Omental fat pad (tissue), 4 donors: ENCODE results near the gene AMIGO3. TPM values are rescaled to one million over a fixed set of nuclear protein-coding genes. Genes with fewer than 3 reads are reported as not detected.

Source experiments
- ATAC-seq: fragments of 150-250 bp; one replicate; pipeline ENCODE4 v1.9.1; 2016; ENCODE audit warnings: mild to moderate bottlenecking, moderate library complexity; ENCODE audit not compliant: low FRiP score
- DNase-seq: peaks from one replicate; pipeline ENCODE4 v3.0.0-alpha.2; 2019; ENCODE audit warnings: low spot score
- total RNA-seq, 4 donors: library from RNA; depleted of rRNA; stranded (reverse); fragments of >200 nt; gene quantifications; one replicate each; pipeline ENCODE4 v1.1.0, GENCODE V29; 2016
- TF ChIP-seq, protein P1 (sequence below), 3 donors: fragments of 450-650 bp; IDR thresholded peaks; one replicate each; pipeline ENCODE4 v1.5.1; 2016 to 2017; ENCODE audit warnings: antibody characterized with exemption in 3 of 3, mild to moderate bottlenecking in 3 of 3, moderate library complexity in 2 of 3

AMIGO3 gene
- total RNA-seq, 4 donors from 2014 or later, result 0.82 to 2.9 (median 2.3) TPM

DNA sequence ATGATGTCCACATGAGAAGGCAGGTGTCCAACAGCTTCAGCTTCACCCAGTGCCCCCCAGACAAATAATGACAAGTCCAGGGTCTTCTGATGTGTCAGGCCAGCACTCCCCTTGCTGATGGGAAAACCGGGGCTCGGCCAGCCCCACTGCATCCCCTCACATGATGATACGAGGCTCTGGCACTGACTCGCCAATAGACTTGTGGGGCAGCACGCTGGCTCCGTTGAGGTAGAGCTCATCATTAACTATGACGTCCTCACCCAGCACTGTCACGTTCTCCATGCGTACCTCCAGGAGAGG is 2.1 kb upstream of the AMIGO3 start:
- no peak for DNase-seq
- ATAC-seq, result no peak

DNA sequence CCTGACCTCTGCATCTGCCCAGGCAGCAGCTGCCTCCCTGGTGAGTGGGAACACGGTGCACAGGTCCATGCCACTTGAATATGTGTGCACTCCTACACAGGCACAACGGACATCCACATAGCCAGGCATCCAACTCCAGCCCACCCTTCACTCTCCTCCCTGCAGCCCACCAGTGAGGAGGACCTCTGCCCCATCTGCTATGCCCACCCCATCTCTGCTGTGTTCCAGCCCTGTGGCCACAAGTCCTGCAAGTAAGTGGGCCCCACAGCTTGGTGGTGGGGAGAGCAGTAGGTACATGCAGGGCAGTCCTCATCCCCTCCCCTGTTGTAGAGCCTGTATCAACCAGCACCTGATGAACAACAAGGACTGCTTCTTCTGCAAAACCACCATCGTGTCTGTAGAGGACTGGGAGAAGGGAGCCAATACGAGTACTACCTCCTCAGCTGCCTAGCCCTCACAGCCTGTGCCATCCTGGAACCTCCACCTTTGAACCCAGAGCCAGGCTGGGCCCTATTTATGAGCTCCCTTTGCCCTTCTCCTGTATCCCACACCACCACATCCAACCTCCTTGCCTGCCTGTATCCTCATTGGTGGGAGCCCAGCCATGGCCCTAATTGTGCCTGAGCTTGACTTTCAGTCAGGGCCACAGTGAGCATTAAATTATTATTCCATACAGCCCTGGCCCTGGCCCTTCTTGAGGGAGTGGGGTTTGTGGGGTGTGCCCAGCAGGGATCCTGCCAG is 1.5 kb upstream of the AMIGO3 start:
- no peak for ATAC-seq
- no peak for DNase-seq
- TF ChIP-seq, protein P1, sequence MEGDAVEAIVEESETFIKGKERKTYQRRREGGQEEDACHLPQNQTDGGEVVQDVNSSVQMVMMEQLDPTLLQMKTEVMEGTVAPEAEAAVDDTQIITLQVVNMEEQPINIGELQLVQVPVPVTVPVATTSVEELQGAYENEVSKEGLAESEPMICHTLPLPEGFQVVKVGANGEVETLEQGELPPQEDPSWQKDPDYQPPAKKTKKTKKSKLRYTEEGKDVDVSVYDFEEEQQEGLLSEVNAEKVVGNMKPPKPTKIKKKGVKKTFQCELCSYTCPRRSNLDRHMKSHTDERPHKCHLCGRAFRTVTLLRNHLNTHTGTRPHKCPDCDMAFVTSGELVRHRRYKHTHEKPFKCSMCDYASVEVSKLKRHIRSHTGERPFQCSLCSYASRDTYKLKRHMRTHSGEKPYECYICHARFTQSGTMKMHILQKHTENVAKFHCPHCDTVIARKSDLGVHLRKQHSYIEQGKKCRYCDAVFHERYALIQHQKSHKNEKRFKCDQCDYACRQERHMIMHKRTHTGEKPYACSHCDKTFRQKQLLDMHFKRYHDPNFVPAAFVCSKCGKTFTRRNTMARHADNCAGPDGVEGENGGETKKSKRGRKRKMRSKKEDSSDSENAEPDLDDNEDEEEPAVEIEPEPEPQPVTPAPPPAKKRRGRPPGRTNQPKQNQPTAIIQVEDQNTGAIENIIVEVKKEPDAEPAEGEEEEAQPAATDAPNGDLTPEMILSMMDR (IDR thresholded peaks at IDR 0.05), result no peak

More for the DNA sequence above, 2.1 kb upstream of the AMIGO3 start:
- TF ChIP-seq, protein P1 (IDR thresholded peaks at IDR 0.05), result no peak

DNA sequence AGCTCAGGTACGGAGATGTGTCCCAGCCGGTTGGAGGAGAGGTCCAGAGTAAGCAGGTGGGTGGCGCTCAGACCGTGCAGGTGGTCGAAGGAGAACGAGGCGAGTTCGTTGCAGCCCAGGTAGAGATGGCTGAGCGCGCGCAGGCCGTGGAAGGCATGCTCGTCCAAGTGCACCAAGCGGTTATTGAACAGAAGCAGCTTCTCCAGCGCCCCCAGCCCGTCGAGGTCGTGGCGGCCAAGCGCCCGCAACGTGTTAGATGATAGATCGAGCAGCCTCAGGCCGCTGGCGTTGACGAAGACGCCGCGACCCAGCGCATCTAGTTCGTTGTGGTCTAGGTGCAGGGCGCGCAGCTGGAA is 648 bp downstream of the AMIGO3 start:
- ATAC-seq, result no peak
- TF ChIP-seq, protein P1 (IDR thresholded peaks at IDR 0.05), result no peak
- no peak for DNase-seq

DNA sequence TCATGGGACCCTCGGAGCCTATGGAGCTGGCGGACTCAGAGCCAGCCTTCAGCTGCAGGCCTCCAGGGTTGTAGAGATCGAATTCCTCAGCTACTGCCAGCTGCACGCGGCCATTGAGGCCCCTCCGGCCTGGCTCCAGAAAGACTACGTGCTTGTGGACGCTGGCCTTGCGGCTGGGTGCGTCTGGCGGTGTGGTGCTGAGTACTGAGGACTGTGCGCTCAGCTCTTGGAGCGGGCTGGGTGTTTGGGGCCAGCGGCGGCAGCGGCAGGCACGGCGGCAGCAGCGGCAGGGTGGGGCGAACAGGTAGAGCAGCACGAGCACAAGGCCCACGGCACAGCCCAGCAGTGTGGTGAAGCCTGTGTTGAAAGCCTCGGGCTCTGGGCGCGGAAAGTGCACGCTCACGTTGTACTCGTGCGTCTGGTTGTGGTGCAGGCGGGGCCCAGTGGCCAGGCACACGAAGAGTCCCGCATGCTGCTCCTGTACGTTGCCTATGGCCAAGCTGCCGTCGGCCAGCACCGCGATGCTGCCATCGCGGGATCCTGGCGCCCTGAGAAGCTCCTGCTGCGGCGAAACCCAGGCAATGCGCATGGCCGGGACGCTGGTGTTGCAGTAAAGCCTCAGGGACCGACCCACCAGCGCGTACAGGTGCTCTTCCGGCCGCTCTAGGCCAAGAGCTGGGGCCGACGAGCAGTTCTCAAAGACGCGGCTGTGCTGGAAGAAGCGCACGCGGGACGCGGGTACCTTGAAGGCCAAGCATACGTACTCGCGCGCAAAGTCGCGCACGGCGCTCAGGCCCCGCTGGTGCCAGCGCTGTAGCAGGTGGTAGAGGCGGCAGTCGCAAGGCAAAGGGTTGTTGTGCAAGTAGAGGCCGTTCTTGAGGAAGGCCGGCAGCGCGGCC is 1.3 kb downstream of the AMIGO3 start:
- DNase-seq, result no peak
- TF ChIP-seq, protein P1 (IDR thresholded peaks at IDR 0.05), result no peak
- no peak for ATAC-seq

DNA sequence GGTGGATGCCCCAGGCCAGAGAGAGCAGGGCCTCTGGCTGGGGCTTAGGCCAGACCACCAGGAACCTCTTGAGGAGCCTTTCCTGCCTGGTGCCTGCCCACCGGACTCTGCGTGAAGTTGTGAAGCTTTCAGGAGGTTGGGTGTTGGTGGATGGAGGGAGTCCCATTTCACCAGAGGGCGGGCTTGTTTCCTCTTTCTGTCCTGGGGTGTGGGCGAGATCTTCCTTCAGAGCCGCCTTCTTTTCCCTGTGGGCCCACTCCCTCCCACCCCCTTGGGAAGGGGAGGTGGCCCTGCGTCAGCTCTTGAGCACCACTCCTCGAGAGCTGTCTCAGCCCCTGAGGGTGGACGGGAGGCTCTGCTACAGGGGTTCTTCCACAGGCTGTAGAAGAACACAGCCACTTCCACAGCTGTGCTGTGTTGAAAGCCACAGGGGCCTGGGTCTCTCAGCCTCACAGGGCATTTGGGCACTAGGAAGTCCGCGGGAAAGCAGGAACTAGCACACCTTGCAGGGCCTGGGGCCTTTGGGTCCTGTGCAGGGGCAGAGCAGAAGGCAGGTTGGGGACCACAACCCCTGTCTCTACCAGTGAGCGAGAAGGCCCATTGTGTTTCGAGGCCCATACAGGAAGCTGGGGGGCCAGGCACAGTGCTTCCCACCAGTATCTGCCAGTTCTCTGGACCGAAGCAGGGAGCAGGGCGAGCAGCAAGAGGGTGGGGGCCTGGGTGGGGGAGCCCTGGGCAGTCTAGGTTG is 2.1 kb downstream of the AMIGO3 start:
- ATAC-seq (no peak), DNase-seq (no peak)
- TF ChIP-seq, protein P1 (IDR thresholded peaks at IDR 0.05), result no peak

DNA sequence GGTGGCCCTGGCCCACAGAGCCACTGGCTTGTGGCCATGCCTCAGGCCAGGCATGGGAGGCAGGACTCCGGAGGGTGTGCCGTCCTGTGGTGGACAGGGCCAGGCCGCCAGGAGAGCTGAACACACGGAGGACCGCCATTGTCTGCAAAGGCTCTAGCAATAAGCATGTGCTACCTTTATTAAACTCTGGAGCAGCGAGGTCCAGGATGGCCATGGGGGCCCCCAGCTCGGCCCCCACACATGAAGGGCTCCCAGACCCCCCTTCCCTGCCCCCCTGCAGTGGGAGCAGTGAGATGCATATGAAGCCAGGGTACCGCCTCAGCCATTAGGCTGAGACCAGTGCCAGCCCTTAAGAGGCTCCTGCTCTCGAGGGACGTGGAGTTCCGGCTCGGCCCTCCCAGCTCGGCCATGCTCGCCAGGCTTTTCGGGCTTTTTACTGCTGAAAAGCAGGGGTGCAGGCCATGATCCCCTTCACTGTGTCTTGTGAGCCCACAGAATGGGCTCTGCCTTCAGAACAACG is 2.7 kb downstream of the AMIGO3 start:
- TF ChIP-seq, protein P1 (IDR thresholded peaks at IDR 0.05), result no peak
- DNase-seq (no peak), ATAC-seq (no peak)
